Glomerular visceral epithelial cell (primary cell): ENCODE measurements around the gene ZC3H7B.

Source experiments
- DNase-seq: peaks from one replicate; pipeline ENCODE4 v3.0.0-alpha.2; 2016; ENCODE audit errors: extremely low spot score

The ZC3H7B gene

GRCh38 chr22:41356430-41357028 is 55.2 kb downstream of the ZC3H7B start:
- no peak for DNase-seq

GRCh38 chr22:41357191-41357590 is 55.9 kb downstream of the ZC3H7B start:
- DNase-seq, result no peak

GRCh38 chr22:41358927-41359326 is 57.6 kb downstream of the ZC3H7B start:
- no peak for DNase-seq

- DNase-seq, result no peak
Observed at GRCh38 chr22:41359376-41359775, 58.1 kb downstream of the ZC3H7B start.

GRCh38 chr22:41360126-41360525 is 58.8 kb downstream of the ZC3H7B start:
- DNase-seq, result no peak

GRCh38 chr22:41361716-41362310 is 60.5 kb downstream of the ZC3H7B start:
- peak; percentile 25 for DNase-seq

- no peak for DNase-seq
Observed at GRCh38 chr22:41362615-41363014, 61.3 kb downstream of the ZC3H7B start.

GRCh38 chr22:41364233-41364632 is 62.9 kb downstream of the ZC3H7B start:
- DNase-seq, result no peak

- DNase-seq, result no peak
Observed at GRCh38 chr22:41364955-41365354, 63.6 kb downstream of the ZC3H7B start.

- DNase-seq, result no peak
Observed at GRCh38 chr22:41365425-41365824, 64.1 kb downstream of the ZC3H7B start.

- no peak for DNase-seq
Observed at GRCh38 chr22:41366323-41367029, 65.2 kb downstream of the ZC3H7B start.

GRCh38 chr22:41367039-41367679 is 65.8 kb downstream of the ZC3H7B start:
- DNase-seq, result peak; percentile 96

GRCh38 chr22:41367680-41368542 is 66.6 kb downstream of the ZC3H7B start:
- DNase-seq, result peak; percentile 11

- no peak for DNase-seq
Observed at GRCh38 chr22:41368543-41369423, 67.5 kb downstream of the ZC3H7B start.

- no peak for DNase-seq
Observed at GRCh38 chr22:41369424-41369745, 68.1 kb downstream of the ZC3H7B start.

- DNase-seq, result no peak
Observed at GRCh38 chr22:41369837-41370236, 68.5 kb downstream of the ZC3H7B start.

- no peak for DNase-seq
Observed at GRCh38 chr22:41377846-41378245, 76.5 kb downstream of the ZC3H7B start.

GRCh38 chr22:41380993-41381328 is 79.6 kb downstream of the ZC3H7B start:
- DNase-seq, result peak; percentile 80

GRCh38 chr22:41381329-41382097 is 80.2 kb downstream of the ZC3H7B start, which contains the start of gene TEF:
Gene TEF (plus strand): TSS chr22:41381942. CDS start chr22:41382045, 103 bp downstream.
- DNase-seq, result peak; percentile 98

GRCh38 chr22:41382098-41382578 is 80.8 kb downstream of the ZC3H7B start:
- DNase-seq, result peak; percentile 55
